Common myeloid progenitor, CD34-positive (primary cell): ENCODE measurements around the gene DRC1.

Source experiments
- CTCF ChIA-PET: fragments of 350-600 bp; sonication (Branson Sonifier 250); formaldehyde crosslinking; loops from one replicate; lab custom pipeline; 2021; ENCODE audit warnings: antibody characterized with exemption; lab: Charles Lee
- POLR2A ChIA-PET: fragments of 350-600 bp; sonication (Branson Sonifier 250); formaldehyde crosslinking; loops from one replicate; lab custom pipeline; 2021; ENCODE audit warnings: antibody characterized with exemption; lab: Charles Lee
- DNase-seq, 3 donors: peaks; one replicate each; pipeline versions ENCODE4 v3.0.0 to v3.0.0-alpha.2; 2013
- H3K27ac ChIP-seq, 2 experiments: 1 replicate in 1 of 2; 2 replicates in 1 of 2; pipeline ENCODE4 v1.7.0; 2013; ENCODE audit warnings: inconsistent platforms in 2 of 2, low read length in 2 of 2, mild to moderate bottlenecking in 2 of 2, low read depth in 1 of 2, moderate library complexity in 1 of 2; ENCODE audit not compliant: severe bottlenecking in 2 of 2, insufficient read depth in 1 of 2, poor library complexity in 1 of 2
- H3K27me3 ChIP-seq, 5 experiments: replicated peaks in 2 of 5; 1 replicate in 3 of 5; 2 replicates in 2 of 5; pipeline versions ENCODE4 v1.6.1 to v1.7.0; 2013; ENCODE audit warnings: low read length in 4 of 5, mild to moderate bottlenecking in 2 of 5, moderate library complexity in 2 of 5, inconsistent platforms in 1 of 5; ENCODE audit not compliant: insufficient read depth in 5 of 5, control insufficient read depth in 4 of 5
- H3K36me3 ChIP-seq, 4 experiments: 1 replicate in 2 of 4; 2 replicates in 2 of 4; pipeline versions ENCODE4 v1.6.1 to v1.7.0; 2013; ENCODE audit warnings: low read length in 3 of 4, control low read depth in 1 of 4, mild to moderate bottlenecking in 1 of 4; ENCODE audit not compliant: control insufficient read depth in 4 of 4, insufficient read depth in 4 of 4
- H3K4me1 ChIP-seq, 4 experiments: 1 replicate in 3 of 4; 2 replicates in 1 of 4; pipeline versions ENCODE4 v1.6.1 to v1.7.1; 2013; ENCODE audit warnings: low read length in 3 of 4, mild to moderate bottlenecking in 3 of 4, control low read depth in 1 of 4, inconsistent platforms in 1 of 4, moderate library complexity in 1 of 4; ENCODE audit not compliant: control insufficient read depth in 4 of 4, insufficient read depth in 4 of 4; ENCODE audit errors: control extremely low read depth in 1 of 4
- H3K4me3 ChIP-seq, 7 experiments: 1 replicate in 4 of 7; 2 replicates in 3 of 7; pipeline versions ENCODE4 v1.5.1 to v1.7.0; 2013; ENCODE audit warnings: mild to moderate bottlenecking in 7 of 7, low read length in 6 of 7, moderate library complexity in 6 of 7, inconsistent platforms in 2 of 7, low read depth in 2 of 7, control low read depth in 1 of 7; ENCODE audit not compliant: insufficient read depth in 4 of 7, control insufficient read depth in 1 of 7; ENCODE audit errors: extremely low read depth in 1 of 7
- H3K9me3 ChIP-seq, 5 experiments: 1 replicate in 4 of 5; 2 replicates in 1 of 5; pipeline versions ENCODE4 v1.6.1 to v1.7.1; 2013; ENCODE audit warnings: low read length in 4 of 5, mild to moderate bottlenecking in 2 of 5, inconsistent platforms in 1 of 5, low read depth in 1 of 5, moderate library complexity in 1 of 5; ENCODE audit not compliant: control insufficient read depth in 4 of 5, insufficient read depth in 2 of 5; ENCODE audit errors: control extremely low read depth in 1 of 5
- WGBS: methylation state at CpG from one replicate; pipeline ENCODE4 v1.1.5; 2013; ENCODE audit not compliant: insufficient coverage; 5-methylcytosine and 5-hydroxymethylcytosine counted together

Gene DRC1

GRCh38 chr2:26376799-26377198, 24.9 kb upstream of the DRC1 start:
- Histone ChIP-seq H3K36me3 (peaks cover 14 to 62% (median 48%) of the 10 kb centered on the region in 4 experiments), H3K9me3 (no peaks in the 10 kb centered on the region), H3K4me1 (no peaks in the 10 kb centered on the region), H3K4me3 (no peak overlapping the region), H3K27me3 (no peaks in the 10 kb centered on the region), H3K27ac (no peak overlapping the region)
- no peak for DNase-seq
- no CpG with 5 or more reads among the region's 1 CpG for WGBS
- POLR2A ChIA-PET, result no interaction called here
- CTCF ChIA-PET, result no interaction called here

DNA sequence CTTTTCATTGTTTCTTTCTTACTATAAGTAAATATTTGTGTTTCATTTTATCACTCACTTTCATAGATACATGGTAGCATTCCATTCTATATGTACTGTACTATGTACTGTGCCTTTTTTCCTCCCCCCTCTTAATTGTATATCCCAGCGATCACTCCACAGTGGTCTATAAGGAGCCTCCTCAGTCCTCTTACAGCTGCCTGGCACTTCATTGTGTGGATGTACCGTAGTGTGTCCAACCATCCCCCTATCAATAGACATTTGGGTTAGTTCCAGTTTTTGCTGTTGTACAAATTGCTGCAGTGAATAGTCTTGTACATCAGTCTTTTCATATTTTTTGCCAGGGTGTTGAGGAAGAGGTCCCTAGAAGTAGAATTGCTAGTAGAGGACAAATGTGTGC, 21.4 kb upstream of the DRC1 start:
- Histone ChIP-seq H3K36me3 (peaks cover 10 to 46% (median 33%) of the 10 kb centered on the region in 4 experiments), H3K27ac (no peak overlapping the region), H3K4me1 (no peaks in the 10 kb centered on the region), H3K9me3 (no peaks in the 10 kb centered on the region), H3K4me3 (no peak overlapping the region), H3K27me3 (no peaks in the 10 kb centered on the region)
- no peak for DNase-seq
- WGBS, result no CpG with 5 or more reads among the region's 2 CpGs
- ChIA-PET POLR2A (no interaction called here), CTCF (no interaction called here)

DNA sequence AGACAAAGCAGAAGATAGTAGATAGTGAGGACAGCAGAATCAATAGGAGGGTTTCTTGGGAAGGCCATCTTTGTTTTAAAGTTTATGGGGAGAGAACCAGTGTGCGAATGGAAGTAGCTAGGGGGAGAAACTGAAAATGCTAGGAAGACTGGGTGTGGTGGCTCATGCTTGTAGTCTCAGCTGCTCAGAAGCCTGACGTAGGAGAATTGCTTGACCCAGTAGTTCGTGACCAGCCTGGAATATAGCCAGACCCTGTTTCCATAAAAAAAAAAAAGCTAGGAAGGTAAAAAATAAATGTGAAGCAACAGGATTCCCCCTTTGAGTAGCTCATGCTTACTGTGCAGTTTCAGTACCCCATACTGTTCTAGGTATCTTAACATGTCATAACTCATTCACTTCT, 19.2 kb upstream of the DRC1 start:
- CTCF ChIA-PET, result interaction anchor here (1.1 to 1.2 kb wide), 2 partner anchors 10 to 16 kb away, joined by 4 read pairs; no protein-coding TSS in a partner anchor
- no peaks in the 10 kb centered on the region for H3K4me1 ChIP-seq
- H3K36me3 ChIP-seq, result peaks cover 15 to 46% (median 29%) of the 10 kb centered on the region in 4 experiments

DNA sequence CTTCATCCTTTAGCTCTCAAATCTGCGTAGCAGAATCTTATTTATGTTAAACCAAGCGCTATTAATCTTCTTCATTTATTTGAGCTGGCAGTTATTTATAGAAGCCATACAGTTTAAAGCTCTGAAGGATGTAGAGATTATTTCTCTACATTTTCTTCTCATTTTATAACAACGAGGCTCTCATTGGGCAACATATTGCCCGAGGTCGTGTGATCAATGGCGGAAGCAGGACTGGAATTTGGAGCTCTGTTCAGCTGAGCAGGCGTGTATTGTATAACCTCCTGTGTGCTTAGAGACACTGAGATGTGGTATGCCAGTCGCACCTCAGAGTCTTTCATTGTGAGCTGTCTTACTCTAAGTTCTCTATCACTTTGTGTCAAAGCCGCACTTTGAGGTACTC, 17.5 kb upstream of the DRC1 start:
- ChIA-PET POLR2A (no interaction called here), CTCF (interaction anchor here (1.0 kb wide), 1 partner anchor 22 kb away, joined by 3 read pairs; no protein-coding TSS in a partner anchor)
- no peak overlapping the region for H3K4me3 ChIP-seq
- no peaks in the 10 kb centered on the region for H3K27me3 ChIP-seq
- peaks cover 19 to 40% (median 25%) of the 10 kb centered on the region in 4 experiments for H3K36me3 ChIP-seq
- DNase-seq, result no peak
- no peaks in the 10 kb centered on the region for H3K9me3 ChIP-seq
- WGBS, result 93% methylated on average over 3 of the region's 9 CpGs
- H3K27ac ChIP-seq, result no peak overlapping the region
- H3K4me1 ChIP-seq, result no peaks in the 10 kb centered on the region

More for the DNA sequence above, 19.2 kb upstream of the DRC1 start:
- no peak overlapping the region for H3K27ac ChIP-seq
- no peaks in the 10 kb centered on the region for H3K27me3 ChIP-seq
- no peaks in the 10 kb centered on the region for H3K9me3 ChIP-seq
- H3K4me3 ChIP-seq, result no peak overlapping the region
- DNase-seq, result no peak
- POLR2A ChIA-PET, result no interaction called here
- 100% methylated on average over 2 of the region's 3 CpGs for WGBS

DNA sequence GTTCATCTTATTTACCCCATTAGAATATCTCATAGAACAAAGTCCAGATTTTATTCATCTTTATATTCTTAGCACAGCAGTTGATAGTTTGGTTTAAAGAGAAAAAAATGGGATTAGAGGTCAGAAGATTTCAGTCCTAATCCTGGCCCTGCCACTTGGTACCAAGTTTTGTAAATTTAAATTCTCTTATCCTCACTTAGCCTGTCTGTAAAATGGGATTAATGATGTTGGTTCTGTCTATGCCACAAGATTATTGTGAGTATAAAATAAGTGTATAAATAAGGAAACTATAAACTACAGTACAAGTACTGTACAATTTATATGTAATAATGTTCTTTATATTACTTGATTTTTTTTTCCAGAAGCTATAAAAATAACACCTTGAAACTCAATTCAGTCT, 17.1 kb upstream of the DRC1 start:
- H3K27me3 ChIP-seq, result no peaks in the 10 kb centered on the region
- peaks cover 22 to 44% (median 27%) of the 10 kb centered on the region in 4 experiments for H3K36me3 ChIP-seq
- H3K4me1 ChIP-seq, result no peaks in the 10 kb centered on the region
- no peaks in the 10 kb centered on the region for H3K9me3 ChIP-seq
- no peak overlapping the region for H3K27ac ChIP-seq
- H3K4me3 ChIP-seq, result no peak overlapping the region
- POLR2A ChIA-PET, result interaction anchor here (0.6 kb wide), 1 partner anchor 358 kb away, joined by 4 read pairs; no protein-coding TSS in a partner anchor
- no peak for DNase-seq
- CTCF ChIA-PET, result interaction anchor here (1.0 kb wide), 1 partner anchor 21 kb away, joined by 3 read pairs; no protein-coding TSS in a partner anchor

DNA sequence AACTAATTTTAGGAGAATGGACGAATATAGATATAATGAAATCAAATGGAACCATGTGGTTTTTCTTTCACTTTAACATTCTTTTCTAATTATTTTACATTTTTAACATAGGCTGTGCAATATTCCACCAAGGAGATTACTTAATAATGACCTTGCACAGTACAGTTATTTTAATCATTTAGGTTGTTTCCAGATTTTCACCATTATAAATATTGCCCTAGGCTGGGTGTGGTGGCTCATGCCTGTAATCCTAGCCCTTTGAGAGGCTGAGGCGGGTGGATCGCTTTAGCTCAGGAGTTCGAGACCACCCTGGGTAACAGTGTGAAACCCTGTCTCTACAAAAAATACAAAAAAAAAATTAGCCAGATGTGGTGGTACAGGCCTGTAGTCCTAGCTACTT, 14.5 kb upstream of the DRC1 start:
- H3K4me1 ChIP-seq, result no peaks in the 10 kb centered on the region
- no peak for DNase-seq
- H3K4me3 ChIP-seq, result no peak overlapping the region
- H3K27me3 ChIP-seq, result no peaks in the 10 kb centered on the region
- POLR2A ChIA-PET, result no interaction called here
- no peak overlapping the region for H3K27ac ChIP-seq
- H3K9me3 ChIP-seq, result no peaks in the 10 kb centered on the region
- CTCF ChIA-PET, result interaction anchor here (0.6 kb wide), 1 partner anchor 437 kb away, joined by 3 read pairs; no protein-coding TSS in a partner anchor
- WGBS, result no CpG with 5 or more reads among the region's 4 CpGs
- H3K36me3 ChIP-seq, result peaks cover 21 to 51% (median 30%) of the 10 kb centered on the region in 4 experiments

- Histone ChIP-seq H3K9me3 (no peaks in the 10 kb centered on the region), H3K4me1 (peaks cover 0 to 8% (median 0%) of the 10 kb centered on the region in 4 experiments), H3K27me3 (no peaks in the 10 kb centered on the region), H3K36me3 (peaks cover 5 to 38% (median 12%) of the 10 kb centered on the region in 4 experiments), H3K27ac (no peak overlapping the region), H3K4me3 (no peak overlapping the region)
- DNase-seq, result no peak
- ChIA-PET CTCF (interaction anchor here (0.7 kb wide), 1 partner anchor 22 kb away, joined by 3 read pairs; no protein-coding TSS in a partner anchor), POLR2A (interaction anchor here (0.7 kb wide), 1 partner anchor 61 kb away, joined by 3 read pairs; no protein-coding TSS in a partner anchor)
- WGBS, result 79% methylated on average over 2 of the region's 4 CpGs
These were observed 7.0 kb upstream of the DRC1 start for GRCh38 chr2:26394694-26395093.
